DOHH2 (cell line): ENCODE measurements around the gene ABHD10.

Experiments
- EZH2phosphoT487 ChIP-seq: fragments of 200-600 bp; sonication (generic); IDR thresholded peaks from 2 replicates; pipeline ENCODE4 v1.6.1; 2017; ENCODE audit warnings: borderline replicate concordance, mild to moderate bottlenecking, antibody characterized with exemption, low read length, moderate library complexity, mixed read lengths
- TF ChIP-seq, protein P1 (sequence below): fragments of 200-600 bp; sonication (generic); IDR thresholded peaks from one replicate; pipeline ENCODE4 v1.5.1; 2014; ENCODE audit warnings: antibody characterized with exemption, mild to moderate bottlenecking, low read depth, low read length; ENCODE audit not compliant: poor library complexity, severe bottlenecking

DNA sequence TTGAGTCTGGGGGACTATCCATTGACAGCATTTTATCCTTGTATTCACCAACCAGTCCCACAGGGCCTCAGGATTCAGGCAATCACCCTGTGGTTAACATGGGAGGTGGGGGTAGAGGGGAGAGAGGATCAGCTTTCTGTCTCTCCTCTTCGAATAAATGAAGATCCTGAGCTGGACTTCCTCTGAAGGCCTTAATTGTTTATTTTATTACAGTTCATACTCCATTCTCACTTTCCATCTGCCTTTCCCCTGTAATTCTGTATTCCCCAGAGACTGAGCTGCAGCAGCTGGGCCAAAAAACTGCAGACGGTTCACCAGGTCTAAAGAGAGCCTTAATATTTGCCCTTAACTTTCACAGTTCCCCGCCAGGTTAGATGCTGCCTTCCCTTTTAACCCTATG, 31.8 kb downstream of the ABHD10 start:
- TF ChIP-seq, protein P1, sequence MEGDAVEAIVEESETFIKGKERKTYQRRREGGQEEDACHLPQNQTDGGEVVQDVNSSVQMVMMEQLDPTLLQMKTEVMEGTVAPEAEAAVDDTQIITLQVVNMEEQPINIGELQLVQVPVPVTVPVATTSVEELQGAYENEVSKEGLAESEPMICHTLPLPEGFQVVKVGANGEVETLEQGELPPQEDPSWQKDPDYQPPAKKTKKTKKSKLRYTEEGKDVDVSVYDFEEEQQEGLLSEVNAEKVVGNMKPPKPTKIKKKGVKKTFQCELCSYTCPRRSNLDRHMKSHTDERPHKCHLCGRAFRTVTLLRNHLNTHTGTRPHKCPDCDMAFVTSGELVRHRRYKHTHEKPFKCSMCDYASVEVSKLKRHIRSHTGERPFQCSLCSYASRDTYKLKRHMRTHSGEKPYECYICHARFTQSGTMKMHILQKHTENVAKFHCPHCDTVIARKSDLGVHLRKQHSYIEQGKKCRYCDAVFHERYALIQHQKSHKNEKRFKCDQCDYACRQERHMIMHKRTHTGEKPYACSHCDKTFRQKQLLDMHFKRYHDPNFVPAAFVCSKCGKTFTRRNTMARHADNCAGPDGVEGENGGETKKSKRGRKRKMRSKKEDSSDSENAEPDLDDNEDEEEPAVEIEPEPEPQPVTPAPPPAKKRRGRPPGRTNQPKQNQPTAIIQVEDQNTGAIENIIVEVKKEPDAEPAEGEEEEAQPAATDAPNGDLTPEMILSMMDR, result no peak
- no peak for TF ChIP-seq EZH2phosphoT487
